HPDE6-E6E7 (cell line): Measurements from ENCODE around the gene SOCS3.
A peak's percentile ranks its signal among the peaks of the same experiment; 100 is the strongest.

Experiments
- DNase-seq: peaks from one replicate; pipeline ENCODE4 v3.0.0; 2011; ENCODE audit warnings: missing footprints; ENCODE audit errors: extremely low spot score

Gene SOCS3

DNA sequence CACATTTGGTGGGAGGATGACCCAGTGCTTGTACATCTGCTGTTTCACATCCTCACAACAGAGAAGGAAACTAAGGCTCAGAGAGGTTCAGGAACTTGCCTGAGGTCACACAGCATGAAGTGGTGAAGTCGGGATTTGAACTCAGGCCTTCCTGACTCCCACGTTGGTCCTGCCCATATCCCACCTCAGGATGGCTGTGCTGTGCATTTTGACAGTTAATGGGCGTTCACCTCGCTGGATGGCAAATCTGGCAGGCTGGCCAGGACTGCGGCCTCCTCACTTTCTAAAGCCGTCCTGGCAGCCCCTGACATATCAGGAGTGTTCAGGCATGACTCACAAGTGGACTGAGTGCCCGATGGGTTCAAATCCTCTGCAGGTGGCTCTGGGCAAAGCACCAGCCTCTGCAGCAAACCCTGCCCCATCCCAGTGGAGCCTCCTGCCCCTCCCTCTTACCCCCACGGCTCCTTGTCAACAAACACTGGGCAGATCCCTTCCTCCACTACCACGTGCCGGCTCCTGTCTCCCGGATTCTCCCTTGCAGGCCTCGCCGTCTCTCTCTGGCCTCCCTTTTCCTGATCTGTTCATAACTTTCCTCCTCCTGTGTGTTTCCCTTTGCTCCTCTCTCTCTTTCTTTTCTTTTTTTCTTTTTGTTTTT lies 29.2 kb downstream of the SOCS3 start:
- no peak for DNase-seq

DNA sequence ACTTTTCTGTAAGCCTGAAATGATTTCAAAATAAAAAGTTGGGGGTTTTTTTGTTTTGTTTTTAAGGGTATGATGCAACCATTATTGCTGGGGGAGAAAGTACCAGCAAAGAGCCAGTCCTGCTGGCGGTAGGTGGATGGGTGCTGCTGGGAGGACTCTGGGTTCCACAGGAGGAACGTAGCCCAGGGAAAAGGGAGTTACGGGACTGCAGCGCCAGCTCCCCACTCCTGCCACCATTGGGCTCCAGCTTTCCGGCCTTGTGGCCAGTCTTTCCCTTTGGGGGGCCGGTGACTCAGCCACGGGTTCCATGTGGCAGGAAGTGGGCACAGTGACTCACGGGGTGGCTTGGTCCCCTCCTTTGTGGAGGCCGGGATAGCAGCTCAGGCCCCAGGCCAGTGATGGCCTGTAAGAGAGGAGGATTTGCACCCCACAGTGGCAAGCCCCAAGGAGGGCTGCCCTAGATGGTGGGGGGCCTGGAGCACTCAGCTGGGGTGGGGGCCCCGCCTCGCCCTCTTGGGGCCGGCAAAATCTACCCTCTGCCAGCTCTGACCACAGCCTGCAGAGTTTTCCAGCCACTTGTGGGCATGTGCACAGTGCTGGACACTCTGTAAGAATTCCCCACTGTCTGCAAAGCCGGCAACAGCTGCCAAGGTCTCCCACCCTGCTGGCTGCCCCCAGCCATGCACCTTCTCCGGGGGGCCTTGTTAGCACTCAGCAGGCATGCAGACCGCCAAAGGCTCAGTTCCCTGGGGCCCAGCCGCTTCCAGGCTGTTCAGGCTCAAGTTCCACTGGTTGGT lies 30.4 kb downstream of the SOCS3 start:
- DNase-seq = no peak

GRCh38 chr17:78327880-78328279 lies 32.0 kb downstream of the SOCS3 start:
- DNase-seq = no peak

- no peak for DNase-seq
These were observed 34.7 kb downstream of the SOCS3 start for GRCh38 chr17:78325076-78325687.

GRCh38 chr17:78324391-78325075 lies 35.3 kb downstream of the SOCS3 start:
- no peak for DNase-seq

GRCh38 chr17:78323826-78324390 lies 36.0 kb downstream of the SOCS3 start:
- no peak for DNase-seq

DNA sequence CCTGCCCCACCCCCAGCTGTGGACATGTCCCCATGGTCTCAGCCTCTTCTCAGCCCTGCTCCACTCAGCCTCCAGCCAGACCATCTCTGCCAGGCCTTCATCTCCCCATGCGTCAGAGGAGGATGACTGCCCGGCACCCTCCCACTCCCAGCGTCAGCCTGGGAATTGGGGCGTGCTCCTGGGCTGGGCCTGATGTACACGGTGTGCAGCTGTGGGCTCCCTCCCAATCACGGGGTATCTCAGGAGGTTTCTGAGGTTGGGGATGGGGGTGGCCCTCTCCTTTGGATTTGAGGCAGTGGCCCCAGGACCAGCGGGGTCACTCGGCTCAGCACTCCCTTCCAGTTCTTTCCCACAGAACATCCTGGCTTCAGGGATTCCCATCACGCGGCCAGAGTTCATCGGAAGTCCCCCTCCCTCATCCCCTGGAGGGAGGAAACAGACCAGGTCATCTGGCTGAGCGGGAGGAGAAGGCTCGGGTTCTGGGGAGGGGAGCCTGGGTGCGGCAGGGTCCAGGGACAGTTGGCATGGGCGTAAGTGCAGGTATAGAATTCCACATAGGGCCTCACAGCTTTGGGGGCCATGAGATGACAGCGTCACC lies 36.9 kb downstream of the SOCS3 start:
- no peak for DNase-seq

DNA sequence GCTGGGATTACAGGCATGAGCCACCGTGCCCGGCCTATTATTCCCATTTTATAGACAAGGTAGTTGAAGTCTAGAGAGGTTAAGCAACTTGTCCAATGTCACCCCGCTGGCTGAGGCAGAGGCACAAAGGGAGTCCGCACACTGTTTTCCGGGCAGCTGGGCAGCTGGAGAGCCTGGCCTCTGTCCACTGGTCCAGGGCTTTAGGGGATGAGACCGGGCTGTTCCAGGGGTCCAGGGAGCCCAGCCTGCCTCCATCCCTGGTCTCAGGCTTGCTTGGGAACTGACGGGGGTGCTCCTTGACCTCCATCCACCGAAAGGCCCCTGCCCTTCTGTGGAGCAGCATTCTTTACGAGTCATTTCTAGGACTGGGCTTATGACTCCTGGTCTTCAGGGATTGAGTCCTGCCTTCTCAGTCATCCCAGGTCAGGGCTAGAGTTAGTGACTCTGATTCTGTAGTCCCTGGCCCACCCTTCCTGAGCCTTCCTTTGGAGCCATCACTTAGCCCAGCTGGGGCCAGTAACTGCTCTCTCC lies 37.5 kb downstream of the SOCS3 start:
- DNase-seq = no peak

DNA sequence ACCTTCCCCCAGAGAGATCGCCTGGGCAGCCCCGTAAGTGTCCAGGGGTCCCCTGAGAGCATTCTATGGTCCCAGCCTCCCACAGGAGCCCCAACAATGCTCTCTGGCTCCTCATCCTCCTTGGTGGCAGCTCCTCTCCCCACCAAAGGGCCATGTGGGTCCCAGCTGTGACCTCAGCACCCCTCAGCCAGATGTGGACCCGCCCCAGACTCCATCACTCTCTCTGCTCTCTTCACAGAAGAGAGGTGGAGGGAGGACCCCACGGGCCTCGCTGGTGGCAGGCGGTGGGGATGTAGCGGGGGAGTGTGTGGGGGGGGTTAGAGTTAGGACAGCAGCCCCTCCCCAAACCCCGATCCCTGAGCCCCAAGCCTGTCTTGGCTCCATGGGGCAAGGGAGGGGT lies 41.0 kb downstream of the SOCS3 start:
- no peak for DNase-seq

DNA sequence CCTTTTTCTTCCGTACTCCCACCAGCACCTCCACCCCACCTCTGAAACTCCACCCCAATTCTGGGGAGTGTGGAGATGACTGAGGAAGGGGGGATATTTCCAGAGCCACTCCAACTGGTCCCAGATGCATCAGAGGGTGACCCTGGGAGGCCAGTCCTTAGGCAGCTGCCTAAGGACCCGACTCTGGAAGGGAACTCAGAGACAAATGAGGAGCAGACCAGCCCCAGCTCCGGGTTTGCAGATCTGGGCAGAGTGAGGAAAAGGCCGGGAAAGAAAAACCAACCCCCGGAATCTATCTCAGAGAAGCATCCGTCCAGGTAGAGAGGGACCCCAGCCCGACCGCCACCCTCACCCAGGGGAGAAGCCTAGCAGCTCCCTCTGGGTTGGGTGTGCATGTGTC lies 41.5 kb downstream of the SOCS3 start:
- no peak for DNase-seq

DNA sequence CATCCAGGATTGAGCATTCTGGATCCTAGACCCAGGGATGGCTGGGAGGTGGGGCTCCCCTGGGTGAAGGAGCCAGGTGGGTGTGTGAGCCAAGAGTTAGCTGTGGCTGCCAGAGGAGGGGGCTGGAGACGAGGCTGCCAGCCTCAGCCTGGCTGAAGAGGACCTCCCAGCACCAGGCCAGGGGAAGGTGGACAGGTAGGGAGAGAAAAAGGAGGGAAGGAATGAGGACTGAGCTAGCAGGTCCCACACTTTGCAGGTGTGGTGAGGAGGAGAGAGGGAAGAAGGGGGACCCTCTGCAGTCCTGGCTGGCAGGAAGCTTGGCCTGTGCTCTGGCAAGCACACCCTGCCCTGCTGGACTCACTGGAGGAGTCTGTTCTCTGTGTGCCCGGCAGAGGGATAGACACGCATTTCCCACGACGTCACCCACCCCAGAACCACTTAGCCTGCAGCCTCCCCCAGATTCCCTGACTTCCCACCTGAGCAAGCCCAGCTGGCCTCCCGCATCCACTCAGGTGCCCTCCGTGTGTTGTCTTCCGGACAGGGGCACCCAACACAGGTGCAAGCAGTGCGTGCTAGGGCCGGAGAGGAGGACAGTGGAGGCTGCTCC lies 42.0 kb downstream of the SOCS3 start:
- no peak for DNase-seq

DNA sequence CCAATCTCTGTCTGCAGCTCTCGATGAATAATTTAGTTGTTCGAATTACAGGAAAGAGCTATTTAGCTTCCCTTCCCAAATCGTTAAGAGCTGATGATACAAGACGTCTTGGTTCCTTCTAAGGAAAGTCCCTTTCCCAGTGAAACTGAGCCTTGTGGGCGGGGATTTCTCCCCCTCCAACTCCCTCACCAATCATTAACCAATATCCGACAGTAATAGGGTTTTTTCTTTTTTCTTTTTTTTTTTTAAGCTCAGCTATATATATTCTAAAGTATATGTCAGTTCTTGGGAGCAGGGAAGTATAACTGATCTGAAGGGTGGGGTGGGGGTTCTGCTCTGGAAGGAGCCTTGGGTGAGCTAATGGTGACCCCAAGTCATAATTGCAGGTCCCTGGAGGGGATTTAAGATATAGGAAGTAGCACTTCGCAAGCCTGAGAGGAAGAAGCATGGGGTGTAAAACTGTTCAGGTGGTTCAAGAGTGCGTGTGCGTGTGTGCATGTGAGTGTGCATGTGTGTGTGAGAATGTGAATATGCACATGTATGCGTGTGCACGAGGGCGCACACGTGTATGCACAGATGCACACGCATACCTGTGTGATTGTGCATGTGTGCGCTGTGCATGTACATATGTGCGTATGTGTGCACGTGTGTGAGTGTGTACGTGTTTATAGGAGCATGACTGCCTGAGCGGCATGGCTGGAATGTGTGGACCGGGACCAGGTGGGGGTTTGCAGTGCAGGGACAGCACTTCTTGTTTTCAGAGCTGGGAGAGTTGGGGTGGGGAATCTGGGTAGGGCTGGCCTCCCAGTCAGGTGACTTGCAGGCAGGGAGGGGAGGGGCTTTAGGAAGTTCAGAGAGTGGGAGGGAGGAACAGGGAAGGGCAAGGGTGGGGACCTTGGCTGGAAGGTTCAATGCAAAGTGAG lies 42.7 kb downstream of the SOCS3 start:
- no peak for DNase-seq

DNA sequence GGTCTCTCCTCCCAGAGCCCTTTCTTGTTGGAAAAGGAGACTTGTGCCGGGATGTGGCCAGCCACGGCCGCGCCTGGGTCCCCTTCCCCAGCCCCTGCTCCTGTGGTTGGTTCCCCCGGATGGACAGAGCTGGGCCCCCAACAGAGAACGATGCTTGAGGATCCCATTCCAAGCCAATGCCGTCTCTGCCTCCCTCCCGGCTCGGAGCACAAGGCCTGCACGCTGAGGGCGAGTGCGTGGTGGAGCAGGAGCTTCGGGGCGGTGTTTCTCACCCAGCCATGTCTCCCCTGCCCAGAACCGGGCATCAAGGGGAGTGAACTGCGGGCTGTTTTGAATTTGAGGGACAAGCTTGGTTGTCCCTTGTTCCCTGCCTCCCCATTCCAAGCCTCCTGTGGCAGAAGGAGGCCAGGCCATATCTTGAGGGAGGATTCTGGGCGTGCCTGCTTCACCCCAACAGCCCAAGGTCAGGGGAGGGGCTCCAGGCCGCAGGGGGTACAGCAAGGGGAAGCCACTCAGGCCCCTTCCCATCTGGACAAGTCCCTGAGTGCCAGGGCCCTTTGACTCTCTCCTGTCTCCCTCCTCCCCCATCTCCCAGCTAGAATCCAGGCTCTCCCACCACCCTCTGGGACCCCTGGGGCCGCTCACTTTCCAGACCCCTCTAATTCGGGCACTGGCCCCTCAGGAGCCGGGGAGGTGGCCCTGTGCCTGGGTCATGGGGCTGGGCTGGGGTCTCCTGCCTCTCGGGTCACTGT lies 43.6 kb downstream of the SOCS3 start:
- no peak for DNase-seq

GRCh38 chr17:78315355-78316114 lies 44.3 kb downstream of the SOCS3 start:
- DNase-seq = peak; percentile 92

DNA sequence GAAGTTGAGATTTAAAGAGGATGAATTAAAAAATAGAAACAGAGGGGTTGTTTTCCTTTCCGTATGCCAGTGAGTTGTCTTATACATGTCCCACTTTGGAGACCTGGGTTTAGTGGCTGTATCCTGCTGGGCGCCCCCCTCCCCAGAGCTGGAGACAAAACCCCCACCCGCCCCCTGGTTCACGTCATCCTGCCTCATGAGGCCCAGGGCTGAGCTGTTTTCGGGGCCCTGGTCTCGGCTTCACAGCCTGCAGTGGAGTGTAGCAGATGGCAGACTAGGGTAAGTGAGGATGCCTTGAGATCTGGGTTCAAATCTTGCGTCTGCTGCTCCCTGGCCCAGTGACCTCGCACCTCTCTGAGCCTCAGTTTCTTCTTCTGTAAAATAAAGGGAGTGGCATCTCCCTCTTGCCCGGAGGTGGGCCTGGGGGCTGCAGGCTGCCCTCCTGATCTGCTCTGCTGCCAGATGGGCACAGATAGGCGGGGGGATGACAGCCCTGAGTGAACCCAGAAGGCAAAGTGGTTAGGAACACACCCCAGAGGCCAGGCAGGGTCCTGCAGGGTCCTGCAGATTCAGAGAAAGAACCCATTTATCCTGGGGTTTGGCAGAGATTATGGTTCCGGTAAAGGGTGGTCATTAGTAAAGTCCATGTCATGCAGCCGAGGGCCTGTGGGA lies 45.1 kb downstream of the SOCS3 start:
- DNase-seq = no peak

GRCh38 chr17:78313735-78314648 lies 45.9 kb downstream of the SOCS3 start:
- DNase-seq = peak; percentile 96
